Activated CD8-positive, alpha-beta memory T cell treated with anti-CD3 and anti-CD28 coated beads for 24 hours (primary cell): Measurements from ENCODE around the gene KRTAP5-6.

ENCODE experiments used
- DNase-seq: peaks from one replicate; pipeline ENCODE4 v3.0.0-alpha.2; 2020

KRTAP5-6 gene

DNA sequence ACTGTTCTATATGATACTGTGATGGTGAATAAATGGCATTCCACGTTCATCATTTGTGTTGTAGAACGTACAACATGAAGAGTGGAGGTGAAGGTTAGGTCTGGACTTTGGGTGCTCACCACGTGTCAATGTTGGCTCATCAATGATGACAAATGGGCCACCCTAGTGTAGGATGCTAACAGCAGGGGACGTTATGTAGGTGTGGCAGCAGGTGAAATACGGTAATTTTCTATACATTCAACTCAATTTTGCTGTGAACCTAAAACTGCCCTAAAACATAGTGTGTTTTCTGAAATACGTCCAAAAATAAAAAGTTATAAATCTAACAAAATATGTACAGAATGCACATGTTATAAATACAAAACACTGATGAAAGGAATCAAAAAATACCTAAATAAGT is 6.2 kb downstream of the KRTAP5-6 start:
- DNase-seq, result no peak

- no peak for DNase-seq
Observed at GRCh38 chr11:1705126-1706052, 8.4 kb downstream of the KRTAP5-6 start.

- peak; percentile 58 for DNase-seq
Observed at GRCh38 chr11:1706634-1707400, 9.8 kb downstream of the KRTAP5-6 start.

GRCh38 chr11:1707751-1708150 is 10.8 kb downstream of the KRTAP5-6 start:
- DNase-seq, result no peak

DNA sequence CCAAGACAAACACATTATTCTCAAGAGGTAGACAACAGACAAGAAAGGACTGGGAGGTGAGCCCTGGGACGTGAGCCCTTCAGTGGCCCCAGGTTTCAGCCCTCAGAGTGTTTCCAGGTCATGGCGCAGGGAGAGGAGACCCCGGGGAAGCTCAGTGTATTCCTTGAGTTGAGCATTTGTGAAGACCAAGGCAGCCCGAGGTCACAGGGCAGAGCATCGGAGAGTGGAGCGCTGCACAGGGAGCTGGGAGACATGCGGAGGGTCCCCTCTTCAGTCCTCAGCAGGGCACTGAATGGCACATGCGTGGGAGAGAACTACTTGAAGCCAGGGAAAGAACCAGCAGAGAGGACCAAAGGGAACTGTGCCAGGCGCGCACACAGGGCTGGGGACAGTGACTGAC is 11.7 kb downstream of the KRTAP5-6 start:
- no peak for DNase-seq

- no peak for DNase-seq
Observed at GRCh38 chr11:1714908-1715885, 18.2 kb downstream of the KRTAP5-6 start.

- no peak for DNase-seq
Observed at GRCh38 chr11:1717745-1718144, 20.8 kb downstream of the KRTAP5-6 start.

- DNase-seq, result no peak
Observed at GRCh38 chr11:1718326-1718725, 21.3 kb downstream of the KRTAP5-6 start.

DNA sequence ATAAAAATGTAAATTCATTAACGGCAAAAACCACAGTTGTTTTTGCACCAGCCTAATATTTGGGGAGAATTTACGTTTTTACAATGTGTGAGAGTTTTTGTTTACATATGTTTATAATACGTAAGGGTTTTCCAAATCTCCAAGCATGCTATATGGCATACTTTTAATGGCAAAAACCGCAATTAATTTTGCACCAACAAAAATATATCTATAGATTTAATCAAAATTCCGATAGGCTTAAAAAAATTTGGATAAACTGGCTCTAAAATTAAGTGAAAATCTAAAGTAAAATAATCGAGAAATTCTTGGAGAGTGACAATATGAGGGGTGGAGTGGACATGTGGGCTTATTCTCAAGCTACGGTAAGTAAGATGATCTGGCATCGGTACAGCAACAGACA is 22.8 kb downstream of the KRTAP5-6 start:
- DNase-seq, result no peak

DNA sequence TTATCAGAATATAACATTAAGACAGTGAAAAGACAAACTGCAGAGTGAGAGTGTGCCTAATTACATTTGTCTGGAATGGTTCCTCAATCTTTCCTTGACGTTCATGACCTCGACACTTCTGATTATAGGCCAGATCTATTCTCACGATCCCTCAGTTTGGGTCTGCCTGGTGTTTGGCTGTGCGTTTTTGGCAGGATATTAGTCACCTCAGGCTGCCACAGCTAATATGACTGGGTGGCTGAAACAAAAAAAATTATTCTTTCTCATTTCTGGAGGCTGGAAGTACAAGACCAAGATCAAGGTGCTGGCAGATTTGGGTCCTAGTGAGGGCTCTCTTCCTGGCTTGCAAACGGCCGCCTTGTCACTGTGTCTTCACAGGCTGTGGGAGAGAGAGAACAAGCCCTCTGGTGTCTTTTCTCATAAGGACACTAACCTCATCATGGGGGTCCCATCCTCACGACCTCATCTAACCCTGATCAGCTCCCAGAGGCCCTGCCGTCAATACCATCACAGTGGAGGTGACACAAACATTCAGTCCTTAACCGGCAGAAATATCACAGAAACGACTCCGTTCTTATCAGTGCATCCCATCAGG is 30.2 kb downstream of the KRTAP5-6 start:
- DNase-seq, result peak; percentile 54

DNA sequence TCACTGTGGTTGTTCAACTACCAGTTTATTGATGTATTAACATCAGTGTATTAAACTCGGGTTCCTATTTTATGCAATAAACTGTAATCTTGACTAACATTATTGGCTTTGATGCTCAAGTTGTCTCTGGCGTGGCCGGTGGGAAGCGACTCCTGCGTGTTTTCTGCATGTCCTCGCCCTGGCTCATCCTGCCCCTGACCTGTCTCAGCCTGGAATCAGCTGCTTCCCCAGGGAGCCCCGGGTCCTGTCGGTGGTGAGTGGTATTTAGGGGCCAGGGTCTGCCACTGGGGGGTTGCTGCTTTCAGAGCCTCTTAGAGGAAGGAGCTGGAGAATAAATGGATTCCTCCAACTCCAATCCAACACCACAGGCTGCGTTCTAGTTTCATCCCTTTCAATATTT is 30.9 kb downstream of the KRTAP5-6 start:
- DNase-seq, result no peak

- DNase-seq, result no peak
Observed at GRCh38 chr11:1728301-1728700, 31.3 kb downstream of the KRTAP5-6 start.

DNA sequence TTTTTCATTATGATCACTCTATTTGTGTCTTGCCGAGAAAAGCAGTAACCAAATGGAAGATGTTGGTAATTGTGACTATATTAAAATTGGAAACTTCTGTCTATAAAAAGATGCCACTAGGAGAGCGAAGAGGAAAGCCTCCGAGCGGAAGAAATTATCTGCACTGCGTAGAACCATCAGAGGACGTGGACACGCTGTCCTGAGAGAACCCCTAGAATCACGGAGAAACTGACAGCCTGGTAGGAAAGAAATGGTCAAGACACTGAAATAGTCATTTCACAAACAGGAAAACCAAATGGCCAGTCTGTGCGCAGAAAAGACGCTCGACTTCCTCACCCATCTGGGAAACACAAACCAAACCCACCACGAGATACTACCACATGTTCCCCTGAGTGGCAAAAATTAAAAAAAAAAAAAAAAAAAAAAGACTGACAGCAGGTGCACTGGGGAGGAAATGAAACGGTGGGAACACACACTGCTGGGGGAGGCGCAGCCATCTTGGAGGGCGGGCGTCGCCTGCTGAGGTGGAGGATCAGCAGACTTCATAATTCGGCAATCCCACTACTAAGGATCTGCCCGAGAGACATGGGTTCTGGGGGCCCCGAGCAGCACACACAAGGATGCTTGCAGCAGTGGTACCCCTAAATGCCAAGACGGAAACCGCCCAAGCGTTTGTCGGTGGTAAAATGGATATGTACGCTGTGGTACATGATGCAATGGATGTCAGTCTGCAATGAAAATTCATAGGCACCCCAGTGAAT is 32.1 kb downstream of the KRTAP5-6 start:
- DNase-seq, result peak; percentile 74

- DNase-seq, result no peak
Observed at GRCh38 chr11:1729692-1730011, 32.7 kb downstream of the KRTAP5-6 start.

GRCh38 chr11:1730059-1730629 is 33.1 kb downstream of the KRTAP5-6 start:
- no peak for DNase-seq

- DNase-seq, result no peak
Observed at GRCh38 chr11:1731451-1732059, 34.6 kb downstream of the KRTAP5-6 start.

DNA sequence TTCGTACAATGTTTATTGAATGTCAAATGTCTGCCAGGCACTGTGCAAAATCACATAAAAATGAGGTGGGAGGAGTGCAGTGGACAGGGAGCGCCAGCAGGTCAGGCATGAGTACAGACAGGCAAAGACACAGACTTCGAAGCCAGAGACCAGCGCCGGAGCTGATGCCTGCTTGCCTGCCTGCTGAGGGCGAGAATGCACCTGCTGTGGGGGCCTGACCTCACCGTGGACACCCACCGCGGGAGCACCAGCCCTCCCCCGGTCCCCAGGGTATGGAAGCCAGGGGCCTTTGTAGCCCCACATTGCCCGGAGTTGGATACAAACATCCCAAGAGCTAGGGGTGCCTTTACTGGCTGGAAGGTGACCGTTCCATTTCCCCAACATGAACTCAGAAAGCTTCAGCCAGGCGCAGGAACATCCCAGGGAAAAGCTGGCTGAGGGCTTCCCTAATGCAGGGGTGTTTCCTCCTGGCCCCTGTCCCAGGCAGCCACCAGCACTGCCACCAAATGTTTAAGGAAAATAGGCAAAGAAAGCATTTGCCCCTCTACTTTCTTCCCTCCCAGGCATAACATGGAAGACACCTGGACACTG is 35.5 kb downstream of the KRTAP5-6 start:
- DNase-seq, result no peak

- peak; percentile 49 for DNase-seq
Observed at GRCh38 chr11:1733009-1733715, 36.2 kb downstream of the KRTAP5-6 start.

DNA sequence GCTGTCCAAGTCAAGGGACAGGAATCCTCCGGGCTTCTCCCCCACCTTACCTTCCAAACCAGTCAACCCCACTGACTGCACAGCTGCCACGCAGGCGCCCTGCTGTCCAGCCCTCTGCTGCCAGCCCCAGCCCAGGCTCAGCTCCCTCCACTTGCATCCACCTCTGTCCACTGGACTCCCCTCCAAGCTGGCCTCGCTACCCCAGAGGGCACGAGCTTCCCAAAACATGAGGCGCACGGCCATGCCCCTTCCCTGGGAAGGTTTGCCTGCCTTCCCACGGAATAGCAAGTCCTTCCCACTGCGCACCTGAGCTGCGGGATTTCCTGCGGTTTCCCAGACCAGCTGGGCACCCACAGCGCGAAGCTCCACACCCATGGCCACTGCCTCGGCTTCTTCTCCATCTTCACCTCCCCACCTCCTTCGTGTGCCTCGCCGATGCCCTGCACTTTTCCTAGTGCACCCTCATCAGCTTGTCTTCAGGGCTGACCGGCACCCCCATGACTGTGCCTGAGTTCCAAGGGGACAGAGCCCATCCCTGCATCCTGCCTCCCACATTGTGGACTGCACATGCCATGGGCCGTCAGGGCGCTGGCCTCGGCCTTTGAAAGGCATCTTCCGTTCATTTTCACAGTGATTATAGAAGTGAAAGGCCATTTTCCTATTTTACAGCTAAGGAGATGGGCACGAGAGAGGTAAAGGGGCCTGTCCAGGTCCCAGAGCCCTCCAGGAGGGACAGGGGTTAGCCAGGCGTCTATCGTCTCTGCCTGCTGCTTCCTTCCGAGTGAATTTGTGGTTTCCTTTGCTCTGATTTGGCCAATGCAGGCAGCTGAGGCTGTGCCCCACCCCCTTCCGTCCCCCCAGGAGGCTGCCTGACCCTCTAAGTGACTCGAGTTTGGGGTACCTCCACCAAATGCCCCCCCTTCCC is 37.0 kb downstream of the KRTAP5-6 start:
- DNase-seq, result no peak
